ENCODE data around the gene METTL8.

GRCh38 chr2:171334171-171334570 lies 99.6 kb downstream of the METTL8 start:
- TF ChIP-seq CTCF (IDR thresholded peaks at IDR 0.05; ENCODE audit: poor library complexity) = no peak
- no peak for TF ChIP-seq EZH2 (IDR thresholded peaks at IDR 0.05; ENCODE audit: borderline replicate concordance)
